ENCODE data around the gene TMEFF2. TPM values are rescaled to one million over a fixed set of nuclear protein-coding genes. Genes with fewer than 3 reads are reported as not detected.

TMEFF2 gene
- total and polyA plus RNA-seq, 10 of the 15 experiments (the other 5 are each of a cell fraction or from before 2014, with no cell fraction given), result not detected

DNA sequence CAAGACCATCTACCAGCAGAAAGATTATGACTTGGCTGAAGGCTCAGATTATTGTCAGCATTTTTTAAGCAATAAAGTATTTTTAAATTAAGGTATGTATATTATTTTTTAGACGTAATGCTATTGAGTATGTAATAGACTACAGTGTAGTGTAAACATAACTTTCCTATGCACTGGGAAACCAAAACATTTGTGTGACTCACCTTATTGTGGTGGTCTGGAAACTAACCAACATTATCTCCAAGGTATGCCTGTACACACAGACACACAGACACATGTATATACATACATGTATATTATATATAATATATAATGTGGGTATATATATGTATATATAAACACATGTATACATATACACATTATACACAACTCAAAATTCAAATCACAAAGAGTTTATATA lies 9.1 kb upstream of the TMEFF2 start:
- Histone ChIP-seq H3K4me3 (no peak overlapping the region), H3K27ac (ENCODE audit: control insufficient read depth, insufficient read depth) (no peak overlapping the region), H2AFZ (ENCODE audit: control insufficient read depth, low read depth, low read length) (no peak overlapping the region), H3K4me1 (ENCODE audit: control insufficient read depth, insufficient read depth, low read length) (no peaks in the 10 kb centered on the region), H4K20me1 (ENCODE audit: control insufficient read depth, insufficient read depth) (no peaks in the 10 kb centered on the region), H3K9me3 (replicated peaks; ENCODE audit: control insufficient read depth, insufficient read depth, low read length) (no peaks in the 10 kb centered on the region), H3K79me2 (ENCODE audit: control insufficient read depth, insufficient read depth, low read length) (no peaks in the 10 kb centered on the region), H3K27me3 (replicated peaks in 1 of 2; ENCODE audit: control insufficient read depth in 2 of 2, insufficient read depth in 2 of 2, low read length in 1 of 2) (no peaks in the 10 kb centered on the region), H3K36me3 (ENCODE audit: control insufficient read depth in 2 of 2, insufficient read depth in 2 of 2, low read length in 1 of 2) (no peaks in the 10 kb centered on the region), H3K4me2 (ENCODE audit: control insufficient read depth, insufficient read depth) (no peak overlapping the region), H3K9ac (ENCODE audit: control insufficient read depth, insufficient read depth, low read length) (no peak overlapping the region)
- TF ChIP-seq CREM (IDR thresholded peaks at IDR 0.05; ENCODE audit: low read depth) (no peak), BHLHE40 (IDR thresholded peaks at IDR 0.05; ENCODE audit: borderline replicate concordance in 1 of 2, low read depth in 2 of 2, low read length in 1 of 2) (no peak), LARP7 (IDR thresholded peaks at IDR 0.05) (no peak), HDAC2 (IDR thresholded peaks at IDR 0.05) (no peak), GATAD2B (conservative IDR thresholded peaks at IDR 0.05; ENCODE audit: low read depth) (no peak), DPF2 (IDR thresholded peaks at IDR 0.05) (no peak), RELA (IDR thresholded peaks at IDR 0.05; ENCODE audit: borderline replicate concordance, partially characterized antibody) (no peak), NFYB (IDR thresholded peaks at IDR 0.05; ENCODE audit: insufficient read depth, low read depth, low read length) (no peak), CBX3 (IDR thresholded peaks at IDR 0.05; ENCODE audit: borderline replicate concordance, low read depth) (no peak), CHD2 (IDR thresholded peaks at IDR 0.05; ENCODE audit: borderline replicate concordance, low read depth, low read length) (no peak), CREB1 (IDR thresholded peaks at IDR 0.05; ENCODE audit: low read depth) (no peak), MYC (IDR thresholded peaks at IDR 0.05; ENCODE audit: insufficient read depth, insufficient read length, insufficient replicate concordance, low read length, severe bottlenecking) (no peak), NRF1 (conservative IDR thresholded peaks at IDR 0.05; ENCODE audit: low read depth, low read length) (no peak), HDAC6 (IDR thresholded peaks at IDR 0.05; ENCODE audit: unreplicated experiment) (no peak), MXI1 (IDR thresholded peaks at IDR 0.05; ENCODE audit: low read depth, low read length) (no peak)
- TF ChIP-seq, protein P1, sequence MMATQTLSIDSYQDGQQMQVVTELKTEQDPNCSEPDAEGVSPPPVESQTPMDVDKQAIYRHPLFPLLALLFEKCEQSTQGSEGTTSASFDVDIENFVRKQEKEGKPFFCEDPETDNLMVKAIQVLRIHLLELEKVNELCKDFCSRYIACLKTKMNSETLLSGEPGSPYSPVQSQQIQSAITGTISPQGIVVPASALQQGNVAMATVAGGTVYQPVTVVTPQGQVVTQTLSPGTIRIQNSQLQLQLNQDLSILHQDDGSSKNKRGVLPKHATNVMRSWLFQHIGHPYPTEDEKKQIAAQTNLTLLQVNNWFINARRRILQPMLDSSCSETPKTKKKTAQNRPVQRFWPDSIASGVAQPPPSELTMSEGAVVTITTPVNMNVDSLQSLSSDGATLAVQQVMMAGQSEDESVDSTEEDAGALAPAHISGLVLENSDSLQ (IDR thresholded peaks at IDR 0.05), result no peak
- TF ChIP-seq, protein P2, sequence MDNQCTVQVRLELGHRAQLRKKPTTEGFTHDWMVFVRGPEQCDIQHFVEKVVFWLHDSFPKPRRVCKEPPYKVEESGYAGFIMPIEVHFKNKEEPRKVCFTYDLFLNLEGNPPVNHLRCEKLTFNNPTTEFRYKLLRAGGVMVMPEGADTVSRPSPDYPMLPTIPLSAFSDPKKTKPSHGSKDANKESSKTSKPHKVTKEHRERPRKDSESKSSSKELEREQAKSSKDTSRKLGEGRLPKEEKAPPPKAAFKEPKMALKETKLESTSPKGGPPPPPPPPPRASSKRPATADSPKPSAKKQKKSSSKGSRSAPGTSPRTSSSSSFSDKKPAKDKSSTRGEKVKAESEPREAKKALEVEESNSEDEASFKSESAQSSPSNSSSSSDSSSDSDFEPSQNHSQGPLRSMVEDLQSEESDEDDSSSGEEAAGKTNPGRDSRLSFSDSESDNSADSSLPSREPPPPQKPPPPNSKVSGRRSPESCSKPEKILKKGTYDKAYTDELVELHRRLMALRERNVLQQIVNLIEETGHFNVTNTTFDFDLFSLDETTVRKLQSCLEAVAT (IDR thresholded peaks at IDR 0.05), result no peak
- TF ChIP-seq, protein P3, sequence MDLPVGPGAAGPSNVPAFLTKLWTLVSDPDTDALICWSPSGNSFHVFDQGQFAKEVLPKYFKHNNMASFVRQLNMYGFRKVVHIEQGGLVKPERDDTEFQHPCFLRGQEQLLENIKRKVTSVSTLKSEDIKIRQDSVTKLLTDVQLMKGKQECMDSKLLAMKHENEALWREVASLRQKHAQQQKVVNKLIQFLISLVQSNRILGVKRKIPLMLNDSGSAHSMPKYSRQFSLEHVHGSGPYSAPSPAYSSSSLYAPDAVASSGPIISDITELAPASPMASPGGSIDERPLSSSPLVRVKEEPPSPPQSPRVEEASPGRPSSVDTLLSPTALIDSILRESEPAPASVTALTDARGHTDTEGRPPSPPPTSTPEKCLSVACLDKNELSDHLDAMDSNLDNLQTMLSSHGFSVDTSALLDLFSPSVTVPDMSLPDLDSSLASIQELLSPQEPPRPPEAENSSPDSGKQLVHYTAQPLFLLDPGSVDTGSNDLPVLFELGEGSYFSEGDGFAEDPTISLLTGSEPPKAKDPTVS (IDR thresholded peaks at IDR 0.05; ENCODE audit: low read depth, low read length), result no peak
- DNase-seq (ENCODE audit: low read depth, low spot score), result no peak
- ChIA-PET RAD21 (ENCODE audit: unreplicated experiment) (no interaction called here), POLR2A (no interaction called here), SMC1A (ENCODE audit: uncharacterized antibody, unreplicated experiment) (no interaction called here), CTCF (no interaction called here)
- FAIRE-seq, result no peak
- intact Hi-C loops (cut with micrococcal nuclease; ENCODE audit: unreplicated experiment) (no loop called here), in situ Hi-C loops (cut with MboI) (no loop called here)
- WGBS (ENCODE audit: insufficient coverage, insufficient replicate concordance, low lambda C conversion rate, missing lambda C conversion rate), result 75% methylated on average over 1 of the region's 1 CpG
- no peak for ATAC-seq
- no TSS peak for BruUV-seq (replicated peaks)
